ENCODE measurements around the gene TAF10.

TAF10 gene

GRCh38 chr11:6634534-6634933 lies 22.5 kb upstream of the TAF10 start:
- H3K27me3 Mint-ChIP-seq = no peaks in the 10 kb centered on the region
- H3K4me1 Mint-ChIP-seq (ENCODE audit: low read depth) = no peaks in the 10 kb centered on the region
- intact Hi-C loops (cut with micrococcal nuclease) = no loop called here
- H3K36me3 Mint-ChIP-seq (ENCODE audit: low read depth) = no peaks in the 10 kb centered on the region
- H3K27ac Mint-ChIP-seq = no peak overlapping the region
- no peaks in the 10 kb centered on the region for H3K9me3 Mint-ChIP-seq
- no peak overlapping the region for H3K4me3 Mint-ChIP-seq

- Mint-ChIP-seq H3K9me3 (no peaks in the 10 kb centered on the region), H3K4me1 (ENCODE audit: low read depth) (no peaks in the 10 kb centered on the region), H3K27me3 (no peaks in the 10 kb centered on the region), H3K4me3 (no peak overlapping the region), H3K36me3 (ENCODE audit: low read depth) (no peaks in the 10 kb centered on the region), H3K27ac (peak overlapping the region; percentile 33)
- intact Hi-C loops (cut with micrococcal nuclease) = no loop called here
Observed at GRCh38 chr11:6633422-6634408, 21.7 kb upstream of the TAF10 start.

- H3K4me1 Mint-ChIP-seq (ENCODE audit: low read depth) = peaks cover 9% of the 10 kb centered on the region
- H3K9me3 Mint-ChIP-seq = no peaks in the 10 kb centered on the region
Observed at GRCh38 chr11:6632116-6633073, 20.4 kb upstream of the TAF10 start.

GRCh38 chr11:6631361-6631890 lies 19.4 kb upstream of the TAF10 start:
- Mint-ChIP-seq H3K4me1 (ENCODE audit: low read depth) (peaks cover 14% of the 10 kb centered on the region), H3K9me3 (no peaks in the 10 kb centered on the region), H3K36me3 (ENCODE audit: low read depth) (no peaks in the 10 kb centered on the region), H3K27me3 (no peaks in the 10 kb centered on the region), H3K27ac (no peak overlapping the region), H3K4me3 (no peak overlapping the region)
- intact Hi-C loops (cut with micrococcal nuclease) = no loop called here

More at GRCh38 chr11:6632116-6633073, 20.4 kb upstream of the TAF10 start:
- Mint-ChIP-seq H3K27me3 (no peaks in the 10 kb centered on the region), H3K36me3 (ENCODE audit: low read depth) (no peaks in the 10 kb centered on the region), H3K4me3 (no peak overlapping the region), H3K27ac (peak overlapping the region; percentile 33)
- intact Hi-C loops (cut with micrococcal nuclease) = no loop called here

- no peak overlapping the region for H3K27ac Mint-ChIP-seq
- H3K27me3 Mint-ChIP-seq = no peaks in the 10 kb centered on the region
- H3K4me3 Mint-ChIP-seq = no peak overlapping the region
- peaks cover 14% of the 10 kb centered on the region for H3K4me1 Mint-ChIP-seq (ENCODE audit: low read depth)
- intact Hi-C loops (cut with micrococcal nuclease) = no loop called here
- H3K36me3 Mint-ChIP-seq (ENCODE audit: low read depth) = no peaks in the 10 kb centered on the region
- H3K9me3 Mint-ChIP-seq = no peaks in the 10 kb centered on the region
Observed at GRCh38 chr11:6630632-6631291, 18.7 kb upstream of the TAF10 start.

- Mint-ChIP-seq H3K27me3 (no peaks in the 10 kb centered on the region), H3K9me3 (no peaks in the 10 kb centered on the region), H3K36me3 (ENCODE audit: low read depth) (no peaks in the 10 kb centered on the region), H3K4me3 (no peak overlapping the region), H3K27ac (no peak overlapping the region), H3K4me1 (ENCODE audit: low read depth) (peaks cover 14% of the 10 kb centered on the region)
- intact Hi-C loops (cut with micrococcal nuclease) = no loop called here
Observed at GRCh38 chr11:6629892-6630631, 18.0 kb upstream of the TAF10 start.

- Mint-ChIP-seq H3K9me3 (no peaks in the 10 kb centered on the region), H3K27me3 (no peaks in the 10 kb centered on the region), H3K4me1 (ENCODE audit: low read depth) (peaks cover 14% of the 10 kb centered on the region), H3K27ac (no peak overlapping the region), H3K4me3 (no peak overlapping the region), H3K36me3 (ENCODE audit: low read depth) (no peaks in the 10 kb centered on the region)
- intact Hi-C loops (cut with micrococcal nuclease) = no loop called here
Observed at GRCh38 chr11:6629573-6629891, 17.5 kb upstream of the TAF10 start.

GRCh38 chr11:6628526-6628925 lies 16.5 kb upstream of the TAF10 start:
- H3K27ac Mint-ChIP-seq = no peak overlapping the region
- H3K4me3 Mint-ChIP-seq = no peak overlapping the region
- intact Hi-C loops (cut with micrococcal nuclease) = no loop called here
- no peaks in the 10 kb centered on the region for H3K36me3 Mint-ChIP-seq (ENCODE audit: low read depth)
- H3K4me1 Mint-ChIP-seq (ENCODE audit: low read depth) = peaks cover 14% of the 10 kb centered on the region
- H3K27me3 Mint-ChIP-seq = no peaks in the 10 kb centered on the region
- no peaks in the 10 kb centered on the region for H3K9me3 Mint-ChIP-seq

GRCh38 chr11:6627762-6628241 lies 15.8 kb upstream of the TAF10 start:
- Mint-ChIP-seq H3K4me3 (no peak overlapping the region), H3K27ac (no peak overlapping the region), H3K4me1 (ENCODE audit: low read depth) (peaks cover 14% of the 10 kb centered on the region), H3K27me3 (no peaks in the 10 kb centered on the region), H3K36me3 (ENCODE audit: low read depth) (no peaks in the 10 kb centered on the region), H3K9me3 (no peaks in the 10 kb centered on the region)
- intact Hi-C loops (cut with micrococcal nuclease) = no loop called here

- intact Hi-C loops (cut with micrococcal nuclease) = no loop called here
- Mint-ChIP-seq H3K9me3 (no peaks in the 10 kb centered on the region), H3K4me3 (no peak overlapping the region), H3K4me1 (ENCODE audit: low read depth) (peaks cover 14% of the 10 kb centered on the region), H3K36me3 (ENCODE audit: low read depth) (no peaks in the 10 kb centered on the region), H3K27me3 (no peaks in the 10 kb centered on the region), H3K27ac (no peak overlapping the region)
Observed at GRCh38 chr11:6626971-6627761, 15.2 kb upstream of the TAF10 start.

- Mint-ChIP-seq H3K4me1 (ENCODE audit: low read depth) (peaks cover 20% of the 10 kb centered on the region), H3K36me3 (ENCODE audit: low read depth) (no peaks in the 10 kb centered on the region), H3K27me3 (peaks cover 2% of the 10 kb centered on the region), H3K9me3 (no peaks in the 10 kb centered on the region), H3K4me3 (no peak overlapping the region), H3K27ac (no peak overlapping the region)
- intact Hi-C loops (cut with micrococcal nuclease) = no loop called here
Observed at GRCh38 chr11:6625832-6626420, 13.9 kb upstream of the TAF10 start.

- no peaks in the 10 kb centered on the region for H3K36me3 Mint-ChIP-seq (ENCODE audit: low read depth)
- H3K9me3 Mint-ChIP-seq = no peaks in the 10 kb centered on the region
- H3K4me1 Mint-ChIP-seq (ENCODE audit: low read depth) = peaks cover 20% of the 10 kb centered on the region
- peaks cover 2% of the 10 kb centered on the region for H3K27me3 Mint-ChIP-seq
- no peak overlapping the region for H3K27ac Mint-ChIP-seq
- H3K4me3 Mint-ChIP-seq = no peak overlapping the region
- intact Hi-C loops (cut with micrococcal nuclease) = no loop called here
Observed at GRCh38 chr11:6625156-6625831, 13.3 kb upstream of the TAF10 start.
